Measurements from ENCODE around the gene CLTA.

DNA sequence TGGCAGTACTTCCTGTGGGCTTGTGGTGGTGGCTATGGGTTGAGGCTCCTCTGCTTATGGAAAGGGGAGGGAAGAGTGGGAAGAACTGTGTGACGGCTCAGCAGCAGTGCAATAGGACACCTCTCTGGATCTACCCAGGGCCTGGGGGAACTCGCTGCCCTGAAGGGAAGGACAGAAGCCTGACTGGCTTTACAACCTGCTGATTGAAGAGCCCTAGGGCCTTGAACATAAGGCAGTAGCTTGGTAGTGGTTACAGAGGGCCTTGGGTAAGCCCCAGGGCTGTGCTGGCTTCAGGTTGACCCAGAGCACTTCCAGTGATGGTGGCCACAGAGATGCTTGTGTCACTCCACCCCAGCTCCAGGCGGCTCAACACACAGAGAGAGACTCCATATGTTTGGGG is 16.0 kb upstream of the CLTA start:
- TF ChIP-seq, protein P1, sequence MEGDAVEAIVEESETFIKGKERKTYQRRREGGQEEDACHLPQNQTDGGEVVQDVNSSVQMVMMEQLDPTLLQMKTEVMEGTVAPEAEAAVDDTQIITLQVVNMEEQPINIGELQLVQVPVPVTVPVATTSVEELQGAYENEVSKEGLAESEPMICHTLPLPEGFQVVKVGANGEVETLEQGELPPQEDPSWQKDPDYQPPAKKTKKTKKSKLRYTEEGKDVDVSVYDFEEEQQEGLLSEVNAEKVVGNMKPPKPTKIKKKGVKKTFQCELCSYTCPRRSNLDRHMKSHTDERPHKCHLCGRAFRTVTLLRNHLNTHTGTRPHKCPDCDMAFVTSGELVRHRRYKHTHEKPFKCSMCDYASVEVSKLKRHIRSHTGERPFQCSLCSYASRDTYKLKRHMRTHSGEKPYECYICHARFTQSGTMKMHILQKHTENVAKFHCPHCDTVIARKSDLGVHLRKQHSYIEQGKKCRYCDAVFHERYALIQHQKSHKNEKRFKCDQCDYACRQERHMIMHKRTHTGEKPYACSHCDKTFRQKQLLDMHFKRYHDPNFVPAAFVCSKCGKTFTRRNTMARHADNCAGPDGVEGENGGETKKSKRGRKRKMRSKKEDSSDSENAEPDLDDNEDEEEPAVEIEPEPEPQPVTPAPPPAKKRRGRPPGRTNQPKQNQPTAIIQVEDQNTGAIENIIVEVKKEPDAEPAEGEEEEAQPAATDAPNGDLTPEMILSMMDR (conservative IDR thresholded peaks at IDR 0.05) = no peak
- TF ChIP-seq EZH2 (IDR thresholded peaks at IDR 0.05; ENCODE audit: low read depth) = no peak

All from PC-9 (cell line).